Stimulated activated CD8-positive, alpha-beta memory T cell treated with anti-CD3 and anti-CD28 coated beads, Interleukin-12 subunit alpha, Interleukin-12 subunit beta, amount 100 ng/mL, for 4 hours (primary cell): ENCODE data around the gene TRERF1.
"Not testable (repeated sequence)": the region's sequence is repeated elsewhere in the genome, so short reads cannot be mapped to it uniquely, and the experiment has no call there.

Experiments
- DNase-seq: peaks from one replicate; pipeline ENCODE4 v3.0.0-alpha.2; 2020; ENCODE audit warnings: low read depth

Gene TRERF1

DNA sequence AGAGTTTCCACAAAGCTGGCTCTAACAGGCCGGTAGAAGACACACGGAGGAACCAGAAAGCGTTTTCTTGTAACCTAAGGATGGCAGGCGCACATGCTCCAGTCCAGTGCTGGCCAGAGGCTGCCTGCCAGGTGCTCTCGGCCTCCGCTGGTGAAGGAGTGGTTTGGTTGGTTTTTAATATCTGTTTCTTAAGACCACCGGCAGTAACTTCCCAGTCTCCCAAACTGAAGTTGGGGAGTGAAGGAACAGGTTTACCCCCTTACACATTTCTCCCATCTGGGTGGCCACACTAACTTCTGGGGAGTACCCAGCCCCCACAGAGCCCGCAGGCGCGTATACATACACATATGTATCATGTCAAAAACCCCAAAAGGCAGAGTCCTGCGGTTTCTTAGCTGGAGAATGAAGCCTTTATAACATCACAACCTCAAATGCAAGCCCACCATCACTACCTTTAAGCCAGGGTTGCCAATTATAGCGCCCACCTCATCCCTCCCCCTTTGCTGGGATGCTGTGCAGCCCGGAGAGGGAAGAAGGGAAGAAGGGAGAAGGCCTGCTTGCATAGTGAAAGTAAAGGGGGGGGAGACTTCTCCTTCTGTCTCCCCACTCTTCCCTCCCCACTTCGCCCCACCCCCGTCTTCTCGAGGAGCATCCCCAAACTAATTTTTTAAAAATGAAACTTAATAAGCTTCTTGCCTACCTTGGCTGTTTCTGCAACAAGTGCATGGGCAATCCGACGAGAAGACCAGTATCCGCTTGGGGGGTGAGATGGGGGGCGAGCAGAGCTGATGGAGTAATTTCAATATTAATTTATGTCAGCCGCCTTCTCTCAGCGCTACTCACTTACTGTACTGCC, 1.0 kb downstream of the TRERF1 start:
- peak; percentile 10 for DNase-seq

DNA sequence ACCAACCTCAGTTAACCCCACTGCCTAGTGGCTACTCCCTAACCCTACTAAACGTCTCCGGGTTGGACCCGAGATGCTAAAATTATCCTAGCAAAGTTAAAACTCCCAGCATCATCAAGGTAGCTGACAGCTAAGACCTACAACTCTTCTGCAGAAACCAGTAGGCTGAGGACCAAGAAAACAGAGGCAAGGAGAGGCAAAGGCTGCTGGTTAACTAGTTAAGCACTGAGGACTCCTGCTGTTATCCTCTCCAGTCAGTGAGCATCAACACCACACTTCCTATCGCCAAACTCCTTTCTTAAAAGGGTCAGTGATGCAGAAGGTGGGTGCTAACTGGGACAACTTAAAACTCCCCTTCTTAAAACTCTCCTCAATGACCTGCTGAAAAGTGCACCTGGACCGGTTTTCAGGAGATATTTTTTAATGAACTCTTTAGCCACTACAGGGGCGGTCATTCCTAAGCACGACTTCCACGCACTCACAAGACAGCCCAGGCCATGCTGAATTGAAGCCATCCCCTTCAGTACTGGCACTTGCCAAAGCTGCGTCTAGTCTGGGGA, 1.7 kb downstream of the TRERF1 start:
- DNase-seq = no peak

DNA sequence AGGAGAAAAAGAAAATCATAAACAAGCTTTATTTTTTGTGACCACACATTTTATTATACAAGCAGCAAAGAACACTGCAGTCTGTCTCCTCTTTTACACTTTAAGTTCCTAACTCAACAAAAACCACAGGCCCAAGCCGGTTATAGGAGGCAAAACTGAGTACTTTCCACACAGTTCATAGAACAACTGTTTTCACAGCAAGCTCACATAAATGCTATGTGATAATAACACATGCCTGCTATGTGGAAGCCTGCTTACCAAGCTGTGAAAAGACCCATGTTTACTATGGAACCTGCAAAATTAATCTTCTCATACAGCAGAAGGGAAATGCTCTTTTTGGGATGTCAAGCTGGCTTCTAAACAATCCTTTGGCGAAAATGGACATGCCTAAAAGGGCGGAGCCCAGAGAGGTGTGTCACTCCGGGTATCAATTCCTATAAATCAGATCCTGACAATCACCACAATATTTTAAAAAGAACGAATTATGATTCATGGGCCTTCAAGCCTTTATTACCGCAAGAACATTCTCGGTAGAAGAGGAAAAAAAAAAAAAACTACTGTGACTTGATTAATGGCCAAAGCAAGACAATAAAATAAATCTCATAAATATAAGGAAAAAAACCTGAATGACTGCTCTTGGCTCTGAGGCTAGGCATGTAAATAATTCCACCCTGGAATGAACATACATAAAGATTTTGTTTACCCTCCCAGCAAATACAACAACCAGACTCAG, 2.6 kb downstream of the TRERF1 start:
- DNase-seq = no peak

DNA sequence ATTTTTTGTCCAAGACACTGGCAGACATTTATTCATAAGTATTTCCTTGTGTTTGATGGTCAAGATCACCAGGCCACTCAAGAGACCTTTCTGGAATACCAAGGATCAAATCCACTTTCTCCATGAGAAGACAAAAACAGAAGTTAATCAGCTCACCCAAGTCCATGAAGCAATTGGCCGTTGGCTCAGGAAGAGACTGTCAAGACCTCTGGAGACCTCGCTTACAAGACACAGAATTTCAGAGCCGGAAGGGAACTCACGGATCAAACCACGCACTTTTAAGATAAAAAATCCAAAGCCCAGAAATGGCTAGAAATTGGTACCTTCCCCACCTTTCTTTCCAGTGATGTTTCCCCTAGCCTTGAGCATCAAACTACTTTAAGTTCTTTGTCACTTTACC, 3.3 kb downstream of the TRERF1 start:
- DNase-seq = no peak

DNA sequence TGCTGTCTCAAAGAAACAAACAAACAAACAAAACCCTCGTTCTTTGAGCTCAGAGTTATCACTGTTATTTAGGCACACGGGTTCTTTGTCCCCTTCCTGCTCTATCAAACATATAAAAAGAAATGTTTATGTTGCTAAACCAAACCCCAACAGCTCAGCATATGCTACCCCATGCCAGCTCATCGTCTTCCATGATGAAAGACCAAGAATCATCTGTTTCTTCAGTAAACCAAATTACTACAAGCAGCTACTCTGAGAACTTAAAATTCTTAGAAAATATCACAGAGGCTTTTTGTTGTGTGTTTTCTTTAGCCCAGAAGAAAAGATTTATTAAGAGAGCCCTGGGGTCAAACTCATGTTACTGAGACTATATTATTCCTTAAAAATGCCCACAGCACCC, 4.7 kb downstream of the TRERF1 start:
- no peak for DNase-seq

DNA sequence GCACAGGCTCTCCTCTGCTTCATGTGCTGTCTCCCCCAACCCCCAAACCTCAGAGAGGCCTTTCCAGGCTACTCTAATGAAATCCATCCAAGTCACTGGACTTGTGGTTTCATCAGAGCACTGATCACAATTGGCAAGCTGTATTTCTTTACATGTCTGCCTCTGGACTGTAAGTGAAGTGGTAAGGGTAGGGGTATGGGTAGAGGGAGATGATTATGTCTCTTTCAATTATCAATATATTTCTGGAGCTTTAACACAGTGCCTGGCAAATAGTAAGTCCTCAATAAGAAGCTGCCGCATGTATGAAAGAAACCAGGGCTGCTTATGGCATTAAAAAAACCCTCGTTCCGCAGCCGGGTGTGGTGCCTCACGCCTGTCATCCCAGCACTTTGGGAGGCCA, 5.4 kb downstream of the TRERF1 start:
- no peak for DNase-seq

DNA sequence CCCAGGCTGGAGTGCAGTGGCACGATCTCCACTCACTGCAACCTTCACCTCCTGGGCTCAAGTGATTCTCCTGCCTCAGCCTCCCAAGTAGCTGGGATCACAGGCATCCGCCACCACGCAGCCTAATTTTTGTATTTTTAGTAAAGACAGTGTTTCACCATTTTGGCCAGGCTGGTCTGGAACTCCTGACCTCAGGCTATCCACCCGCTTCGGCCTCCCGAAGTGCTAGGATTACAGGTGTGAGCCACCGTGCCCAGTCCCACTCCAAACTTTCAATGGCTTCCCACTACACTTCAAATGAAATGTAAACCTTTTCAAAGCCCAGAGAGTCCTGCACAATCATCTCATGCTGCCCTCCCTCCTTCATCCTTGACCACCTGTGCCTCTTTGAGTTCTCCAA, 5.8 kb downstream of the TRERF1 start:
- not testable (repeated sequence) for DNase-seq

DNA sequence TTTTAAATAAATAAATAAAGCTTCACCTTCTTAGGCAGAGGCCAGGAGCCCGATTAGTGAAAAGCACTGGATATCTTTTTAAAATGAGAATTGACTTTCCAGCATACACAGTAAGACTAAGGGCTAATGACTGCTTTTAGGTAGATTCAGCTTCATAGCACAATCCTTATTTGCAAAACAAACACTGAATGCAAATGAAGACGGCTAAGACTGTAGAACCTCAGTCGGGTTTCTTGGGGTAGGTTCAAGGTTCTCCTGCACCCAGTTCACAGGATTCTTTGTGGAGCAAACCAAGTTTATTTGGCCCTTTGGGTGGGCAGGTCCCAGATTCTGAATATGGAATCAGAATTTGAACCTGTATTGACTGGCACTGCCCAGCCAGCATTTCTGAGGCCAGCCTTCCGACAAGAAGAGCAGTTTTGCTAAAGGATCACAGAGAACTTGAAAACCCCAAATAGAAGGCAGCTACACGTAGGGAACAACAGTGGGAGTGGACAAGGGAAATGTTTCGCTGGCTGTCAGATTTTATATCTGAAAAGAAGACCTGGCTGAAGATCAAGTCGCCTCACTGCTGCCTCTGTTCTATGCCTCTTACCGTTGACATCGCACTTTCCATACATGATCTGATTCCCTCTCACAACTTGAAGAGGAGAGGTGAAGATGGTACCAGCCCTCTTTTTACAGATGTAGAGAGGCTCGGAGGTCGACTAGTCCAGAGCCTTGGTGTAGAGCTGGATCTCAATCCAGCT, 8.2 kb downstream of the TRERF1 start:
- no peak for DNase-seq

DNA sequence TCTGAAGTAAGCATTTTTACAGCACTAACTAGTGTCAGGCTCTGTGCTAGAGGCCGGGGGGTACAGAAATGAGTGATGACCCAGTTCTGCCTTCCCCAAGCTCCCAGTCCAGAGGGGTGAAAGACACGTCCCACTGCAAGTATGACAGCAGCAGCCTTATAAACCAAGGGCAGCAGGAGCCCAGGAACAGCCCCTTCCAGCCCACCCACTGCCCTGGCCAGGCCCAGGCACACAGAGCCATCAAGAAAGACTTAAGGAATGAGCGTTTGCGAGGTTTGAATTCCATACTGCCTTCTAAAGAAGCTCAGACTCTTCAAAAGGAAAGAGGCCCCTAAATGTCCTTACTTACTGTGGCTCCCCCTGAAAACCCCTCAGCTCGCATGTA, 10.0 kb downstream of the TRERF1 start:
- DNase-seq = no peak

DNA sequence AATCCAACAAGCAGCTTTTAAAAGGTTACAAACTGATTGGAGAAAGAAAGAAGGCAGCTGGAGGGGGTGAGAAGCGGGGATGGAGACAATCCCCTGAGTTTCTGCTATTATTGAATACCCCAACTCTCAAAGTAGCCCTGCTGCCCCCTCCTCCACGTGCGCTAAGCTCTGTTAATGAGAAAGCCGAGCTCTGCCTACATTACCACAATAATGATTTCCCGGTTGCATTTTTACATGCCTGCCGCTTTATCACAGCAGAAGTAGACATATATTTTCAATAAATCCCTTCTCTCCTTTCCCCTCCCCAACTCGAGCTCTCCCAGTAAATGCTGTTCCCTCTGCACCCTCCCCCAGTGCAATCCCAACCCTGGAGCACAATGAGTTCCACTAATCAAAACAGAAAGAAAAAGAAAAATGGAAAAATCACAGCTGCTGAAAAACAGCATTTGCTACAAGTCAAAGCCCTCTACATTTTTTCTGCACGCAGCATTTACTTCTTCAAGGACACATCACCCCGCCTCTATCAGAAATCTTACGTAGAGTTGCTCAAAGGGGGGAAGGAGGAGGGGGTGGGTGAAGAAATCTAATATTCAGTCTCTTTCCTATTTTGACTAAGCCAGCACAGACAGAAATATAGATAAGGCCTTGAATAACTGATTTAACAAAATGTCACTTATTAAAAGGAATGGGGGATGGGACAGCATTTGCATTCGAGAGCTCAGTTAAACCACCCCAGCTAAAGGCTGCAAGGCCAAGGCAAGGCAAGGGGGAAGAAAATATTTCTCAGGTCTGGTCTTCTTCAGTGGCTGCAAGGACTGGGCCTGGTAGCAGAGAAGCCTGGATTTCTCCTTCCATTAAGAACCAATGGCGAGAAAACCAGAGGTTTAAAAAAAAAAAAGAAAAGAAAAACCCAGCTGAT, 10.7 kb downstream of the TRERF1 start:
- no peak for DNase-seq

DNA sequence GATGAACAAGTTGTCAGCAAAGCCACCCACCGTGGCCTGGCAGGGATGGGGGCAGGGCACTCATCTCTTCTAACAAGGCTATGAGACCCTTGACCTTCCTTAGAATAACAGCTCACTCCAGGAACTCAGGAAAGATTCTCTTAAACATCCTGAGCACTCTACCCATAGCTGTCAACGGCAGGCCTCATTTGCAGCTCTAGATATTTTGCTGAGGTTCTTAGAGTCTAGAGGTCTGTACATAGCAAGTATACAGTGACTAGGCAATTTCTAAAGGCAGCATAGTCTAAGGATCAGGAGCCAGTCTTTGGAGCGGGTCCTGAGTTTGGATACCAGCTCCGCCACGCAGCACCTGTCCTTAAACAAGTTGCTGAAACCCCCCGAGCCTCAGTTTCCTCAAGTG, 11.7 kb downstream of the TRERF1 start:
- DNase-seq = no peak

DNA sequence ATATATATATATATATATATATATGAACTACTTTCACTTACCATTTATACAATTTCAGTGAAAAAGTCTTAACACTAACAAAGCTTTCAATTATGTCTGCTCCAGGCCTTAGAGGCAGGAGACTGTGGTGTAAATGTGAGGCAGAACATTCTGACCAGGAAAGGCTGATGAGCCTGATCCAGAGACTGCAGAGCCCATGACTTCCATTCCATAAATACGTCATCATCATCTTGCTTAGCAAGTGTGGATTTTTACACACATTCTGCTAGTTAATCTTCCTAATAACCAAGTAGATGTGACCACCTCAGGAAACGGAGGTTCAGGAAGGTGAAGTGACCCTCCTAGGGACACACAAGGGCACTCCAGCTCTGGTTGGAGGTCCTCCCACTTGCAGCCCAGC, 14.9 kb downstream of the TRERF1 start:
- no peak for DNase-seq

DNA sequence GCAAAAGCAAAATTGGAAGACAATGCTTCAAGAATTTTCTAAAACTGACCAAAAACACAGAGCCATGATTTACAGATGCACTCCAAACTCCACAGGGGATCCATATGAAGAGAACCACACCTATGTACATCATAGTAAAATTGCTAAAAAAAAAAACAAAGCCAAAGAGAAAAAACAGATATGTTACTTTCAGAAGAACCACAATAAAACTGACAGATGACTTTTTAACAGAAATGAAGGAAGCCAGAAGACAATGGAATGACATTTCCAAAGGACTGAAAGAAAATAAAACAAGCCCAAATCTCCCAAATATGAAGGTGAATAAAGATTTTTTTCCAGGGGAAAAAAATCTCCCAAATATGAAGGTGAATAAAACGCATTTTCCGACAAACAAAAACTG, 17.5 kb downstream of the TRERF1 start:
- no peak for DNase-seq

DNA sequence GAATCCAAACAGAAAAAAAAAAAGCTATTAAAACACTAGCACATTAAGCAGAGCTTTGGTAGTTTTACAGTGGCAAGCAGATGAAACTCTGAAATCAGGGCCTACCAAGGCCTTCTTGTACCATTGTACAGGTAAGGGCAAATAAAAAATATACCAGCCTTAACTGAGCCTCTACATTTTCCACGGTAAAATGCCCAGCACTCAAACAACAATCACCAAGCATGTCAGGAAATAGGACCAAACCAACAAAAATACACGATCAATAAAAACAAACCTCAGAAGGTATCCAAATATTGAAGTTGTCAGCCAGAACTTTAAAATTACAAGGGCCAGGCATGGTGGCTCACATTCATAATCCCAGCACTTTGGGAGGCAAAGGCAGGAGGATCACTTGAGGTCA, 18.3 kb downstream of the TRERF1 start:
- no peak for DNase-seq

DNA sequence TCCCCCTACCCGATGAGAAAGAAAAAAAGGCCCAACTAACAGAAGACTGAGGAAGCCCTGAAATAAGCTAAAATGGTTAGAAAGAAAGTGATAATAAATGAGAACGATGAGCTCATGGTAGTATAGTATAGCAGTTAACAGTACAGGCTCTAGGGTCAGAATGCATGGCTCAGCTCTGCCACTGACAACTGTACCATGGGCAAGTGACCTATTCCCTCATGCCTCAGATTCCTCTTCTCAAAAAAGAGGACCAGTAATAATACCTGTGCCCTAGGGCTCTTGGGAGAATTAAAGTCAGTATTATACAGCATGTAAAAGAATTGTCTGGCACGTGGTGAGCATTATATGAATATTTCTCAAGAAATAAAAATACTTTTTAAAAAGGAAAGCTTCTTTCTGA, 19.8 kb downstream of the TRERF1 start:
- DNase-seq = no peak

DNA sequence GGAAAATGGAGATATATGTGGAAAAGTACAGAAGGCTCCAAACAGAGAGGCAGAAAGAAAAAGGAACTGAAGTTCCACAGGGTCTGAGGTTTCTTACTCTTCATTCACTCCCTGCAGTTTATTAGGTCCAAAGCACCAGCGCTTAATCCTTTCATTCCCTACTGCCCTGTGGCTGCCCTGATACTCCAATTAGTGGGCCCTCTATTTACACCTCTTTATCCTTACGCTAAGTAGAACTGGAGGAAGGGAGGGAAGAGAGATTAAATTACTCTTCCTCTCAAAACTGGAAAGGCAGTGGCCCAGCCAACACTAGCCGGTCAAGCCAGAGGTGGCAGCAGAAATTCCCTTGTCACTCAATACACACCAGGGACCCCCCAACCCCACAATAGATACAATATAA, 20.4 kb downstream of the TRERF1 start:
- no peak for DNase-seq

DNA sequence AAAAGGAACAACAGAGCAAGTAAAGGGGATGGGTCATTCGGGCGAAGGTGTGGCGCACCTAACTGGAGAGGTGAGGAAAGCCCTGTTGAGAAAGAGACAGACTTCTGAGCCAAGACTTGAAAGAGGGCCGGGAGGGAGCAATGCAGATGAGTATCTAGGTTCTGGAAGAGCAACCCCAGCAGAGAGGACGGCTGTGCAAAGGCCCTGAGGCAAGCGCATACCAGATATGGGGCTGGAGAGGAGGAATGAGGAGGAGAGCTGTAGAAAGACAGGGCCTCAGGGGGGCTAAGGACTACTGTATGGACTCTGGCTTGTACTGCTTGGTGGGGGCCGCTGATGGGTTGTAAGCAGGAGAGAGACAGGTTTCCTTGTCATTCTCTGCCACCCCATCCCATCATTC, 21.9 kb downstream of the TRERF1 start:
- no peak for DNase-seq

DNA sequence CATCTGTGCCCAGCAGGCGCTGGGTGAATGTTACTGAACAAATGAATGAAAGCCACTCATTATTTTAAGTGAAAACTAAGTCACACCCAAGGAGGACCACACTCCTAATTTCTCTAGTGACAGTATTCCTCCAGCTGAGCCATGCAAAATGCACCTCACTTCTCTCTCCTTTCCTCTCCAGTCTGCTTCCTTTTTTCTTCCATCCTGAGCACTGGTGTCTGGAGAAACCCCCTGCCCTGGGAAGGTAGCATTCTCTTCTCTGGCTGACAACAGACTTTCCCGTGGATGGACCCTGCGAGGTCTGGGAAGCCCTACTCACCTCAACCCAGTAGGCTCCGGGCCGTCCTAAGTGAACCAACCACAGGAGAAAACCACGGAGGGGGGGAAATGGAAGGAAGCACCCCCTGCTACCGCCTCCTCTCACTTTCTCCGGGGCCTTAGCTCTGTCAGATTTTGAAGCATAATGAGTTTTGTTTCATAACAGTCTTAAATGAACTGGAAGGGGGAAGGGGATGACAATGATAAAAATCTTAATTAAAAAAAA, 22.6 kb downstream of the TRERF1 start:
- no peak for DNase-seq

DNA sequence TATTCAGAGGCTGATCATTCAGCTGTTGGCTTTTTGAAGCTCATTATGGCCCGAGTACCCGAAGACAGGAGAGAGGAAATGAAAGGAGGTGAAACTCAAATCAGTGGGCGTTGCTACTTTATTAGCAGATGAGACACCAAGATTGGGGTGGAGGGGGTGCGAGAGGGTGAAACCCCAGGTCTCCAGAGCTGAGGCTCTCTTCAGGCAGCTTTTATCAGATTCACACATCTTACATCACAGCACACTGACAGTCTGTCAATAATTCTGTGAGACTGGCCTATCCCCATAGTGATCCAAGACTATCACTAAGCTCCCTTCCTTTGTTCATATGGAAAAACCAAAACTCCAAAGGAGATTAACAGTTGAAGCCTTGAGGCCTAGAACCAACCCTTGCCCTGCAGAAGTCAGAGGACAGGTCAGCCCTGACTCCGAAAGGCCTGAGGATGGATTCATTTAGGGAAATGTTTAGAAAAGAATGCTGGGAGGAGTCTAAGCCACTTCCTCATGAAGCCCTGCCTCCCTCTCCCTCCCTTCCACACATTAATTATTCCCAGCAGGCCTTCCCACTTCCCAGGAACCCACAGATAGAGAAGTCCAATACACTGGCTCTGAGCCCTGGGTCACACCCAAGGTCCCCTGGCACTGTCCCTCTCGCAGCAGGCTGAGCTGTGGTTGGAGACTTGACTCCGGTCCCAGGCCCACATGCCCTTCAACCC, 23.2 kb downstream of the TRERF1 start:
- peak; percentile 35 for DNase-seq

DNA sequence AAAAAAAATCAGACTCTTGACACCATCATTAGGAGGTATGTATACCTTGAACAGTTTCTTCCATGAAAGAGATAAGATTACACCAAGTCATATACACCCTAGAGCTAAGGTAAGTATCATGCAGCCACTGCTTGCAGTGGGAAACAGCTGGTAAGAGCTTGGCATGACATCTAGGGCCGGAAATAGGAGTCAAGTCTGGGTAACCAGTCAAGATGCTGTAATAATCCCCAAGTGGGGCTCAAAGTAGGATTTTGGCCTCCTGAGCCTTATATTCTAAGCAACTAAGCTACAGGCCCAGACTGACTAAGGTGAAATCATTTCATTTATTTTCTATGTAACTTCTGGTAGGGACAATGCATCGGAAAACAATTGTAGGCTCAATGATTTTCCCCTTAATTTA, 23.9 kb downstream of the TRERF1 start:
- no peak for DNase-seq

DNA sequence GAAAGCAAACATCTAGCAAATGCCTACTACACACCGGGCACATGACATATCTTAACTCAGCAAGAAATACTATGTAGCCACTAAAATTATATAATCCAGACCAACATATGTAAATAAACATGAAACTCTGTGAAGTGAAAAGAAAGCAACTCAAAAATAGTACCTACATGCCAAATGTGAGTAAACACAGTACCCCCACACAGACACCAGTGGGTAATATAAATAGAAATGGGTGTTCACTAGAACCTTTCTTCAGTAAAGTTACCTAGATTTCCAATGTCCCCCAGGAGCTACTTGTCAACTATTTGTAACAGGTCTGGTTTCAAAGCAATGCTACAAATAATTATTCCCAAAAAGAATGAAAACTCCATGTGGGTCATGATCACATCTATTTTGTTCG, 25.5 kb downstream of the TRERF1 start:
- DNase-seq = no peak
